HG03045 (cell line): ENCODE results near the gene TNFAIP3.

ENCODE experiments used
- ATAC-seq: cut with Tn5 transposase; IDR thresholded peaks from one replicate; pipeline ENCODE4 v1.9.1; 2021; ENCODE audit warnings: mild to moderate bottlenecking, moderate library complexity; ENCODE audit not compliant: unreplicated experiment

Gene TNFAIP3

GRCh38 chr6:137896647-137897046 lies 29.6 kb downstream of the TNFAIP3 start:
- ATAC-seq: no peak

DNA sequence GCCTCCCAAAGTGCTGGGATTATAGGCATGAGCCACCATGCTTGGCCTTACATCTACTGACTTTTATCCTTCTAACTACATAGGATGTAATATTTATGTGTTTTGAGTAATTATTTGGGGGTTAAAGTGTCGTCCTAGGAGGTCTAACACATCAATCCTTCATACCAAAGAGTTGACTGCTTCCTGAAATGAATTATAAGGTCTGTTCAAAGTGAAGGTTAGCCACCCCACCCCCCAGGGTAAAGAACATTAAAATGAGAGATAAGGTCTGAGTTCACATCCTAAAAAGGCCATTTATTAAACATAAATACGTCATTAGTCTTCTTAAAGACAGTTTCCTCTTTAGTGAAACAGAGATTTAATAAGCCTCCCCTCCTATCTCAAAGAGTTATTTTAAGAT lies 33.8 kb downstream of the TNFAIP3 start:
- ATAC-seq: no peak

DNA sequence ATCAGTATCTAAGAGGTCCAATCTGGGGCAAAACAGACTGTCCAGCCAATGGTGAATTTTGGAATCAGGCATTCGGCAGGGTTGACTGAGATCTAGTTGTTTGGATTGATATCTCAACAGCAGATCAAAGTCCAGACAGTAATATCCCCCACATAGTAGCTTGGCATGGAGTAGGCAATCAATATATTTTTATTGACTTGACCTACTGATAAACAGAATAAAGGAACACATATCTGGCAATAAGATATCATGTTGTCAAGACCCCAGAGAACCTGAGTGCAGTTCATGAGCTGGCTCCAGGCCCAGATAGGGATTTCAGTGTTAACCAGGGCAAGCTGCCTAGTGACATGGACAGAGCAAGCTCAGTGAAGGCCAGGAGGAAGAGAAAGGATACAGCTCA lies 34.4 kb downstream of the TNFAIP3 start:
- no peak for ATAC-seq

DNA sequence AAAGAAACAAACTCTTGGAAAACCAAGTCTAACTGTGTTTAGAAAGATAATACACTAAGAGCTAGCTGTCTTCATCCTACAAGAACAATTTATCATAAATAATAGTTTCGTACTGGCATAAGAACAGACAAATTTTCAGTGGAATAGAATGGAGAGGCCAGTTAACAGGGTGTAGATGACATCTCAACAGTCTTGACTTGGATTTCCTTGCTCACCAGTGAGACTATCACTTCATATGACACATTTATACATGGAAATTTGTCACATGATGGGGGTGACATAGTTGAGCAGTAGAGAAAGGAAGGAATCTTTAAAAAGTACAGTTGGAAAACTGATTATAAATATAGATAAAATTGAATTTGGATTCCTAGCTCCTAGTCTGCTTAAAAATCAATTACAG lies 35.6 kb downstream of the TNFAIP3 start:
- ATAC-seq: no peak

- ATAC-seq: no peak
These were observed 36.3 kb downstream of the TNFAIP3 start for GRCh38 chr6:137903274-137903932.

DNA sequence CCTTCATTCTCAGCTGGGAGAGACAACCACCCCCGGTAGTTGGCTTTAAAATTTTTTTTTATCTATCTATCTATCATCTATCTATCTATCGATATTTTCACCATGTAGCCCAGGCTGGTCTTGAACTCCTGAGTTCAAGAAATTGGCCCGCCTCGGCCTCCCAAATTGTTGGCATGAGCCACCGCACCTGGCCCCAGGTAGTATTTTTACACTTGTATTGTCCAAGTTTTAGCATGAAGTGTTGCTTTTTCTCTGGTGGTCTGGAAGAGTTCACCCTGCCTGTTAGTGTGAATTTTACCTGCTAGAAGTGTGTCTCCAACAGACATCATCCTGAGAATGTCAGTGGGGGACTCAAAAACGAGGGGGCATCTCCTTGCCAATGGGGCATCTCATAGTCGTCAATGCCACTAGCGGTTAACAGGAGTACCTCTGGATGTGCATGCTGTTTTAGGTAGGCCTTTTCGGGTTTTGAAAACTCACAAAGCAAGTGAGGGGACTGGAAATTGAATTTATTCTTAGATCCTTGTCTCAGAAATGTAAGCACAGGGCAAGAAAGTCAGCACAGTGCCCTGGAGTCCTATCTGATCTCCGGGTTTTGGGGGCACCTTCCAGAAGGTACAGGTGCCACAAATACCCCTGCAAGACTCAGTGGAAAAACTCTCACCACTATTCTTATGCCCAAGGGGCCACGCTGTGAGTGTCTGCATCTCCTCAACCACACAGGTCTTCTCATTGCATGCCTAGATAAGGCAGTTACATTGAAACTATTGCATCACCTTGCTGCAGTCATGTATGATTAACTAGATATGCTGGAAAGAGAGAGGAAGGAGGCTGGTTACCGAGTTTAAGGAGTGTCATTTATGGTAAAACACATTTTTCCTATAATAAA lies 37.1 kb downstream of the TNFAIP3 start:
- peak; percentile 75 for ATAC-seq

DNA sequence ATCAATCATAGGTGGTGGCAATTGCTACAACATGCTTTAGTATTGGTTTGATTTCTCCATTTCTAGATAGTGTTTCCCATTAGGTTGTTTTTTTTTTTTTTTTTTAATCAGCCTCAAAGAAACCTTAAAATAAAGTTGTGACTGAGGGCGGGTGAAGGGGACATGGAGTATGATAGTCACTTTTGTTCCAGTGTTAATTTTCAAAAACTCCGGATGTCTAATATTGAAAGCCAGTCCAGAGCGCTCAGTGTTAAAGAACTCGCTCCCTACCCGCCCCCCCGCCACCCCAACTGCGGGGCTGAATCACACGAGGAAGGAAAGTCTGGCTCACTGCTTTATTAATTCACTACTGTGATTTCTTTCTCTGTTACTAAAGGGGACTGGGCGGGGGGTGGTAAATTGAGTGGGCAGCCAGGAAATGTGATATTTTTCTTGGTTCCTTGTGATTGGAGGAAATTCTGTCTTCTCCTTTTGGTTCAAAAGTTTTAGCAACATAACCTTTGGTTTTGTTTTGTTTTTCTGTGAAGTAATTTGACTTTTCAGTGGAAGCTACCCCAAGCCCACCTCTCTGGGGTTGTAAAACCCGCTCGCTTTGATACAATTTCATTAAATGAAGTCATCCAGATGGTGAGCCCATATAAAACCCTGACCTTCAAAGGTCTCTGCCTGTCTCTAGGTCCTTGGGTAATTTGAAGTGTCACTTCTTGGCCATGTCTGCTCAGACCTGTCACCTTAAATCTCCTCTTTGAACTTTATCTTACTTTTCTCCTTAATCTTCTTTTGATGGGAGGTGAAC lies 38.0 kb downstream of the TNFAIP3 start:
- ATAC-seq: peak; percentile 50

- no peak for ATAC-seq
These were observed 39.0 kb downstream of the TNFAIP3 start for GRCh38 chr6:137906020-137906472.

- ATAC-seq: no peak
These were observed 40.1 kb downstream of the TNFAIP3 start for GRCh38 chr6:137907170-137907569.

- no peak for ATAC-seq
These were observed 42.5 kb downstream of the TNFAIP3 start for GRCh38 chr6:137909533-137909932.

- ATAC-seq: no peak
These were observed 43.4 kb downstream of the TNFAIP3 start for GRCh38 chr6:137910424-137910834.

GRCh38 chr6:137910843-137911456 lies 43.9 kb downstream of the TNFAIP3 start:
- no peak for ATAC-seq

GRCh38 chr6:137911675-137912191 lies 44.7 kb downstream of the TNFAIP3 start:
- peak; percentile 48 for ATAC-seq

DNA sequence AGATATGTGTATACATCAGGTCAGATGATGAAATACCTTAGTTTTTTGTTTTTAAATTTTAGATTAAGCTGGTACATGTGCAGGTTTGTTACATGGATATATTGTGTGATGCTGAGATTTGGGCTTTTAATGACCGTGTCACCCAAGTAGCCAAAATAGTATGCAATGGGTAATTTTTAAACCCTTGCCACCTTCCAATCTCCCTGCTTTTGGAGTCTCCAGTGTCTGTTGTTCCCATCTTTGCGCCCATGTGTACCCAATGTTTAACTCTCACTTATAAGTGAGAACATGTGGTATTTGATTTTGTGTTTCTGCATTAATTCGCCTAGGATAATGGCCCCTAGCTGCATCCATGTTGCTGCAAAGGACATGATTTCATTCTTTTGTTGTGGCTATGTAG lies 45.8 kb downstream of the TNFAIP3 start:
- no peak for ATAC-seq

DNA sequence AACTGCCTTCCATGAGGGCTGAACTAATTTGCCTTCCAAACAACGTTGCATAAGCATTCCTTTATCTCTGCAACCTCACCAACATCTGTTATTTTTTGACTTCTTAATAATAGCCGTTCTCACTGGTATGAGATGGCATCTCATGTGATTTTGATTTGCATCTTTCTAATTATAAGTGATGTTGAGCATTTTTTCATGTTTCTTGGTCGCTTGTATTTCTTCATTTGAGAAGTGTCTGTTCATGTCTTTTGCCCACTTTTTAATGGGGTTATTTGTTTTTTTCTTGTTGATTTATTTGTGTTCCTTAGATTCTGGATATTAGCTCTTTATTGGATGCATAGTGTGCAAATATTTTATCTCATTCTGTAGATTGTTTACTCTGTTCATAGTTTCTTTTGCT lies 46.4 kb downstream of the TNFAIP3 start:
- ATAC-seq: no peak

GRCh38 chr6:137913996-137914529 lies 47.0 kb downstream of the TNFAIP3 start:
- no peak for ATAC-seq

DNA sequence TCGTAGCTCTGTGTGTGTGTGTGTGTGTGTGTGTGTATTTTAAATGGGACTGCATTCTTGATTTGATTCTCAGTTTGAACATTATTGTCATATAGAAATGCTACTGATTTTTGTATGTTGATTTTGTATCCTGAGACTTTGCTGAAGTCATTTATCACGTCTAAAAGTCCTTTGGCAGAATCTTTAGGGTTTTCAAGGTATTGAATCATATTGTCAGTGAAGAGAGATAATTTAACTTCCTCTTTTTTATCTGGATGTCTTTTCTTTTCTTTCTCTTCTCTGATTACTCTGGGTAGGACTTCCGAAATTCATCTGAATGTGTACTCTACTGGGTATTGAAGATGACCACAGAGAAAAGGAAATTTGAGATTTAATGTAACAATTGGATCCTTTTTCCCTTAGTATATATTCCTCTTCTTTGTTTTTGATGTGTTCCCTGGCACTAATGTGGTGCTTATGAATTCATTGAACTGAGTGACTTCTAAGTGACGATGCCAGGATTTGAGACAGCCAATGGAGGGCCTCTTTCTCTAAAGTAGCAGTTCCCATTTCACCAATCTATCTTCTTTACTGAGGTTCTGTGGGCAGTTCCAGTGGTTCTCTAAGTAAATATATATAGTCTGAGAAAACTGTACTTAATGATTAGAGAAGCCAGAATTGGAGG lies 47.6 kb downstream of the TNFAIP3 start:
- no peak for ATAC-seq

- no peak for ATAC-seq
These were observed 48.7 kb downstream of the TNFAIP3 start for GRCh38 chr6:137915790-137916189.

- ATAC-seq: no peak
These were observed 50.7 kb downstream of the TNFAIP3 start for GRCh38 chr6:137917551-137918325.
